Measurements from ENCODE around the gene TMPRSS9. TPM values are rescaled to one million over a fixed set of nuclear protein-coding genes. Genes with fewer than 3 reads are reported as not detected.

TMPRSS9 gene
- total RNA-seq, 1 donor from 2014 or later = not detected

DNA sequence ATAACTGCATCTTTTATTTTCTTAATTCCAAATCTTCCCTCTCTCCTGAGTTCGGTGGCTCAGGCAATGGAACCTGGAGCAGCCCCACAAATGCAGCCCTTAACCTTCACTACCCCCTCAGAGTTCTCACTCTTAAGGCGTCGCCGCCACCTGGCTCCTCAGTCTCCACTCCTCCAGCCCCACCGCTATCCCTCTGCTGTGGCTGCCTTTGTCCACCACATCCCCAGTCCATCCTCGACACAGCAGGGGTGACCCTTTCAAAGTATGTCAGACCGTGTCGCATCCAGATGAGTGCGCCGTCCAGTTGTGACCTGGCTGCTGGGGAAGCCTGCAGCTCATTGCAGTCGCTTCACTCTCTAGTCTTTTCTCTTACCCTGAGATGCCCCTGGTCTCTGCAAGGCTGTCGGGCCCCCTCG, 30.6 kb upstream of the TMPRSS9 start:
- no peak for DNase-seq (ENCODE audit: low read depth)
- H3K4me3 ChIP-seq (ENCODE audit: low read depth, low read length) = peak overlapping the region; percentile 98
- TF ChIP-seq, protein P1, sequence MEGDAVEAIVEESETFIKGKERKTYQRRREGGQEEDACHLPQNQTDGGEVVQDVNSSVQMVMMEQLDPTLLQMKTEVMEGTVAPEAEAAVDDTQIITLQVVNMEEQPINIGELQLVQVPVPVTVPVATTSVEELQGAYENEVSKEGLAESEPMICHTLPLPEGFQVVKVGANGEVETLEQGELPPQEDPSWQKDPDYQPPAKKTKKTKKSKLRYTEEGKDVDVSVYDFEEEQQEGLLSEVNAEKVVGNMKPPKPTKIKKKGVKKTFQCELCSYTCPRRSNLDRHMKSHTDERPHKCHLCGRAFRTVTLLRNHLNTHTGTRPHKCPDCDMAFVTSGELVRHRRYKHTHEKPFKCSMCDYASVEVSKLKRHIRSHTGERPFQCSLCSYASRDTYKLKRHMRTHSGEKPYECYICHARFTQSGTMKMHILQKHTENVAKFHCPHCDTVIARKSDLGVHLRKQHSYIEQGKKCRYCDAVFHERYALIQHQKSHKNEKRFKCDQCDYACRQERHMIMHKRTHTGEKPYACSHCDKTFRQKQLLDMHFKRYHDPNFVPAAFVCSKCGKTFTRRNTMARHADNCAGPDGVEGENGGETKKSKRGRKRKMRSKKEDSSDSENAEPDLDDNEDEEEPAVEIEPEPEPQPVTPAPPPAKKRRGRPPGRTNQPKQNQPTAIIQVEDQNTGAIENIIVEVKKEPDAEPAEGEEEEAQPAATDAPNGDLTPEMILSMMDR (conservative IDR thresholded peaks at IDR 0.05; ENCODE audit: low read depth, low read length) = no peak

DNA sequence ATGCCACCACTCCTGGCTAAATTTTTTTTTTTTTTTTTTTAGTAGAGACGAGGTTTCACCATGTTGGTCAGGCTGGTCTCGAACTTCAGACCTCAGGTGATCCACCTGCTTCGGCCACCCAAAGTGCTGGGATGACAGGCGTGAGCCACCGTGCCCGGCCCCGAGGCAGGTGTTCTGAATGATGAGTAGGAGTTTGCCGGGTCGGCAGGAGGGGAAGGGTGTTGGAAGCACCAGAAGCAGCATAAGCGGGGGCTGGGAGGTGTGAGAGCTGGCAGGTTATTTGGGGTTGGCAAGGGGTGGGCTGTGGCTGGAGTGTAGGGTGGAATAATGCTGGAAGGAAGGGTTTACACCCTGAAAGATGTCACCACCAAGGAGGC, 29.8 kb upstream of the TMPRSS9 start:
- no peak overlapping the region for H3K4me3 ChIP-seq (ENCODE audit: low read depth, low read length)
- no peak for DNase-seq (ENCODE audit: low read depth)
- TF ChIP-seq, protein P1 (conservative IDR thresholded peaks at IDR 0.05; ENCODE audit: low read depth, low read length) = no peak

DNA sequence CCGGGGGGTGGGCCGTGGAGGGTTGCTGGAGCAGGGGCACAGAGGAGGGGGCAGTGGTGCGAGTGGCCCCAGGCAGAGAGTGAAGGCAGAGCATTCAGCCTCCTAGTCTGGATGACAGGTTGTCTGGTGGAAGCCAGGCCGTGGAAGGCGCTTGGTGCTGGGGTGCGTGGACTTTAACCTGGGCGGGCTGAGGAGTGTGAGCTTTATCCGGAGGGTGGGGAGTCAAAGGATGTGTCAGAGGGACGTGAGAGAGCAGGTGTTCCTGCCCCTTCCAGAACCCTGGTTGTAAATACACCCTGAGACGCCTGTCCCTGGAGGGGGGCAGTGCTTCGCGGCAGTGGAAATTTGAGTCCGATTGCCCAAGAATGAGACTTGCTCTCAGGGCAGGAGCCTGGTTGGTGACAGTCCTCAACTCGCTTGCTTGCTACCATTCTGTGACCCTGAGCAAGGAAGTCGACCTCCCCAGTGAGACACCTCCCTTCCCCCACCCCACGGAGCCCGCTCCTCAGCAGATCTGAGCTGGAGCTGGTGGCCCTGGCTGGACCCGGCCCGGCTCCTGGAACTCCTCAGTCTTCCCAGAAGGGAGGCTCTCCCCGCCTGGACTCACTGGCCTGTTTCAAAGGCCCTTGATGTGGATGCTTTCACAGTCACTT, 29.3 kb upstream of the TMPRSS9 start:
- TF ChIP-seq, protein P1 (conservative IDR thresholded peaks at IDR 0.05; ENCODE audit: low read depth, low read length) = no peak
- H3K4me3 ChIP-seq (ENCODE audit: low read depth, low read length) = no peak overlapping the region
- no peak for DNase-seq (ENCODE audit: low read depth)

DNA sequence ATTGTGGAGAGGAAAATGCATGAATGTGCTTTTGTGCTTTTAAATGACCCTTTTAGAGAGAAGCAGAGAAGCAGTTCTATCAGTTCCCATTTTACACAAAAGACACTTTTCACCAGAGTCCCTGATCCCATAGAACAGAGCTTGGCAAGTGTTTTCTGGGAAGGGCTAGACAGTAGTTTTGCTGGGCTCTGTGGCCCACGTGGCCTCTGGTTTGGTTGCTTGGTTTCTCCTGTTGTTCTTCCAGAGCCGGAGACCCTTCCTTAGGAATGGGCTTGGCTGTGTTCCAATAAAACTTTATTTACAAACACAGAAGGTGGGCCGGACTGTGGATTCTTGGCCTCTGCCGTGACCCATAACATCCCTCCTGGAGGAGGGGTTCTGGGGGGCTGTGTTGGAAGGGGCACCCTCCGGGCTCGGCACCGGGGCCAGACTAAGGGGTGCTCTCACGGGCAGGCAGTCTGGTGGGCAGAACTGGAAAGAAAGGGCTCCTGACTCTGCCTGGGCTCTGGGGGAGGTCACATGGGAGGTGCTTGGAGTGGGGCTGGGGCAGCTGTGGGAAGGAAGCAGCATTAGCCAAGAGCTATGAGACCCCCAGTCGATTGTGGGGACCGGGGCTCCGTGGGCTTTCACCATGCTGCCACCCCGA, 28.3 kb upstream of the TMPRSS9 start:
- TF ChIP-seq, protein P1 (conservative IDR thresholded peaks at IDR 0.05; ENCODE audit: low read depth, low read length) = no peak
- no peak overlapping the region for H3K4me3 ChIP-seq (ENCODE audit: low read depth, low read length)
- DNase-seq (ENCODE audit: low read depth) = no peak

DNA sequence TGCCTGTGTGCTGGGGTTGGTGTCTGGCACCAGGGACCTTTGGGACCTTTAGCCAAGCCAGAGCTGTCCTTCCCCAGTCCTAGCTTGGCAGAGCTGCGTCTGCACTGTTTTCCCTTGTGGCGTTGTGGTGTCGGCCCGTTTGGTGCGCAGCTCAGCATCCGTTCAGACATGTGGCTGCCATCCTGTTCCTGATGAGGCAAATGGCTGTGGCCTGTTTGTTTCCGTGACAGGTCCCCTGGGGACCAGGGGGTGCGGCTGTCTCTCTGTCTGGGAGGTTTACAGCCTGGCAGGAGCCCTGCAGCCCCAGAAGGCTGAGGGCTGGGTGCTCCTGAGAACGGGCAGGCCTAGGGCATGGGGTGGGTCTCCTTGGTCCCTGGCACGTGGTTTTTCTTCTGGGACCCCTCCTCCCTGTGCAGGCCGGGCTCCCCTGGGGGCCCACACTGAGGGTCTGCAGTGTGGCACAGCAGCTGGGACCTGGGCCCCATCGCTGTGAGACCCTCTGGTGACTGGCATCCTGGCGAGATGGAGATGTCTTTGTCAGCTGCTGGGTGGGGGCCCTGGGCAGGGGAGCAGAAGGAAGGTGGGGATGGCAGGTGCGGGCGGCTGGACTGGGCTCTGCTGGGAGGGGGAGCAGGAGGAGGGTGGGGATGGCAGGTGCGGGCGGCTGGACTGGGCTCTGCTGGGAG, 27.6 kb upstream of the TMPRSS9 start:
- TF ChIP-seq, protein P1 (conservative IDR thresholded peaks at IDR 0.05; ENCODE audit: low read depth, low read length) = no peak
- H3K4me3 ChIP-seq (ENCODE audit: low read depth, low read length) = no peak overlapping the region
- DNase-seq (ENCODE audit: low read depth) = no peak

DNA sequence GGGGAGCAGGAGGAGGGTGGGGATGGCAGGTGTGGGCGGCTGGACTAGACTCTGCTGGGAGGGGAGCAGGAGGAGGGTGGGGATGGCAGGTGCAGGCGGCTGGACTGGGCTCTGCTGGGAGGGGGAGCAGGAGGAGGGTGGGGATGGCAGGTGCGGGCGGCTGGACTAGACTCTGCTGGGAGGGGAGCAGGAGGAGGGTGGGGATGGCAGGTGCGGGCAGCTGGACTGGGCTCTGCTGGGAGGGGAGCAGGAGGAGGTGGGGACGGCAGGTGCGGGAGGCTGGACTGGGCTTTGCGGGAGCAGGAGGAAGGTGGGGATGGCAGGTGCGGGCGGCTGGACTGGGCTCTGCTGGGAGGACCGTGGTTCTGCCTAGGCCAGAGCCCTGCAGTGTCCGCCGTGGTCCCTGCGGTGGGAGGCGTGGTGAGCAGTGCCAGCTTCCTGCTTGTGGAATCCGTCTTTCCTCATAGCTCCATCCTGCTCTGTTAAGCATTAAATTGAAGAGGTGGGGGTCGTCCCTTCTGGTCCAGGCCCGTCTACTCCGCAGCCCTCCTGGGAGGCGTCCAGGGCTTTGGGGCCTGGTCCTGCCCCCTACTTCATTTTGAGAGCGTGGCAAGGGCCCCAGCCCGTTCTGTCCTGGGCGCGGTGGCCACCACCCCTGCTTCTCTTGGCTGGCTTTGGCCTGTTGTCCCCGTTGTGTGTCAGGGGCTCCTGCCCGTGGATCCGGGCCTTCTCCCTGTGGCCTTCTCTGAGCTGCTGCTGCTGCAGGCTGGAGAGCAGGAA, 26.8 kb upstream of the TMPRSS9 start:
- TF ChIP-seq, protein P1 (conservative IDR thresholded peaks at IDR 0.05; ENCODE audit: low read depth, low read length) = no peak
- H3K4me3 ChIP-seq (ENCODE audit: low read depth, low read length) = no peak overlapping the region
- DNase-seq (ENCODE audit: low read depth) = no peak
